Measurements from ENCODE around the gene FBF1. TPM values are rescaled to one million over a fixed set of nuclear protein-coding genes. Genes with fewer than 3 reads are reported as not detected.

FBF1 gene
- total RNA-seq, 1 donor from 2014 or later: 3.8 TPM

DNA sequence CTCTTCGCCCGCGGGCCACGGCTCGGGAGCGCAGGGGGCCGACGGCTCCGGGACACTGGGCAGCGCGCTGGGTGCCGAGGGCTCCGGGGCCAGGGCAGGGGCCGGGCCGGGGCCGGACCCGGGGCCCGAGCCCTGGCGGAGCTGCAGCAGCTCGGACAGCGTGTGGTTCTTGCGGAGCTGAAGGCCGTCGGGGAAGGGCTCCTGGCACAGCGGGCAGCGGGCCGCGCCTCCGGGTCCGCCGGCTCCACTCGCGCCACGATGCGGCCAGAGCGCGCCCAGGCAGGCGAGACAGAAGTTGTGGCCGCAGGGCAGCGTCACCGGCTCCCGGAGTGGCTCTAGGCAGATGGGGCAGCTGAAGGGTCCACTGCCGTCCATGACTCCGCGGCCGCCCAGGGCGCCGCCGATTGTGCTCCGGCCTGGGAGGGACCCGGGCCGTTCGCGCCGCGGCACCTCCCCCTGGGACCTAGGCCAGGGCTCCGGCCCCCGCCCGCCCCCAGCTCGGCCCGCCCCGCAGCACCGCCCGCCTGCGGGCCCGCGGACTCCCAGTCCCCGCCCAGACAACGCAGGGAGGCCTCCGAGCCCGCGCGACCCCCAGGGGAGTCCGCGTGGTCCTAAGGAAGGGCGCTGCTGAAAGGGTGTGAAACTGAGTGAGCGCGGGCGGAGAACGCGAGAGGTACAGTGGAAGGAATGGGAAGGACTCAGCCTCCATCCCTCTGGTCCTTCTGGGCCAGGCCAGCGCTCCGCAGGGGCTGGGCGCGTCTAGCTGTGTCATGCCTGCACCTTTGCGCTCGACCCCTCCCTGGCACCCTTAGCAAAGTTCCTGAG is 62.5 kb downstream of the FBF1 start, which contains the start of gene TRIM47:
Gene TRIM47, minus strand, starts transcription at position 408 of the 825 bp plus-strand sequence. Its CDS starts 33 bp downstream, at position 375.
- no peaks in the 10 kb centered on the region for H3K27me3 ChIP-seq (ENCODE audit: control insufficient read depth, insufficient read depth, low read length)
- TF ChIP-seq, protein P1, sequence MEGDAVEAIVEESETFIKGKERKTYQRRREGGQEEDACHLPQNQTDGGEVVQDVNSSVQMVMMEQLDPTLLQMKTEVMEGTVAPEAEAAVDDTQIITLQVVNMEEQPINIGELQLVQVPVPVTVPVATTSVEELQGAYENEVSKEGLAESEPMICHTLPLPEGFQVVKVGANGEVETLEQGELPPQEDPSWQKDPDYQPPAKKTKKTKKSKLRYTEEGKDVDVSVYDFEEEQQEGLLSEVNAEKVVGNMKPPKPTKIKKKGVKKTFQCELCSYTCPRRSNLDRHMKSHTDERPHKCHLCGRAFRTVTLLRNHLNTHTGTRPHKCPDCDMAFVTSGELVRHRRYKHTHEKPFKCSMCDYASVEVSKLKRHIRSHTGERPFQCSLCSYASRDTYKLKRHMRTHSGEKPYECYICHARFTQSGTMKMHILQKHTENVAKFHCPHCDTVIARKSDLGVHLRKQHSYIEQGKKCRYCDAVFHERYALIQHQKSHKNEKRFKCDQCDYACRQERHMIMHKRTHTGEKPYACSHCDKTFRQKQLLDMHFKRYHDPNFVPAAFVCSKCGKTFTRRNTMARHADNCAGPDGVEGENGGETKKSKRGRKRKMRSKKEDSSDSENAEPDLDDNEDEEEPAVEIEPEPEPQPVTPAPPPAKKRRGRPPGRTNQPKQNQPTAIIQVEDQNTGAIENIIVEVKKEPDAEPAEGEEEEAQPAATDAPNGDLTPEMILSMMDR (IDR thresholded peaks at IDR 0.05; ENCODE audit: insufficient read depth, low read length, poor library complexity, severe bottlenecking): no peak
- no peak for DNase-seq (ENCODE audit: low read depth)
- H3K4me3 ChIP-seq (ENCODE audit: low read depth, low read length): peak within 1 kb of the TSS; percentile 51
- H3K36me3 ChIP-seq (ENCODE audit: control insufficient read depth, insufficient read depth, low read length): no peaks in the 10 kb centered on the region

GRCh38 chr17:75877752-75878173 is 63.1 kb downstream of the FBF1 start:
- Histone ChIP-seq H3K4me3 (ENCODE audit: low read depth, low read length) (peak overlapping the region; percentile 51), H3K27me3 (ENCODE audit: control insufficient read depth, insufficient read depth, low read length) (no peaks in the 10 kb centered on the region), H3K36me3 (ENCODE audit: control insufficient read depth, insufficient read depth, low read length) (no peaks in the 10 kb centered on the region)
- no peak for DNase-seq (ENCODE audit: low read depth)
- TF ChIP-seq, protein P1 (IDR thresholded peaks at IDR 0.05; ENCODE audit: insufficient read depth, low read length, poor library complexity, severe bottlenecking): peak; percentile 14

GRCh38 chr17:75876938-75877751 is 63.7 kb downstream of the FBF1 start:
- TF ChIP-seq, protein P1 (IDR thresholded peaks at IDR 0.05; ENCODE audit: insufficient read depth, low read length, poor library complexity, severe bottlenecking): peak; percentile 10
- DNase-seq (ENCODE audit: low read depth): peak; percentile 74
- H3K36me3 ChIP-seq (ENCODE audit: control insufficient read depth, insufficient read depth, low read length): no peaks in the 10 kb centered on the region
- no peaks in the 10 kb centered on the region for H3K27me3 ChIP-seq (ENCODE audit: control insufficient read depth, insufficient read depth, low read length)
- H3K4me3 ChIP-seq (ENCODE audit: low read depth, low read length): peak overlapping the region; percentile 51

DNA sequence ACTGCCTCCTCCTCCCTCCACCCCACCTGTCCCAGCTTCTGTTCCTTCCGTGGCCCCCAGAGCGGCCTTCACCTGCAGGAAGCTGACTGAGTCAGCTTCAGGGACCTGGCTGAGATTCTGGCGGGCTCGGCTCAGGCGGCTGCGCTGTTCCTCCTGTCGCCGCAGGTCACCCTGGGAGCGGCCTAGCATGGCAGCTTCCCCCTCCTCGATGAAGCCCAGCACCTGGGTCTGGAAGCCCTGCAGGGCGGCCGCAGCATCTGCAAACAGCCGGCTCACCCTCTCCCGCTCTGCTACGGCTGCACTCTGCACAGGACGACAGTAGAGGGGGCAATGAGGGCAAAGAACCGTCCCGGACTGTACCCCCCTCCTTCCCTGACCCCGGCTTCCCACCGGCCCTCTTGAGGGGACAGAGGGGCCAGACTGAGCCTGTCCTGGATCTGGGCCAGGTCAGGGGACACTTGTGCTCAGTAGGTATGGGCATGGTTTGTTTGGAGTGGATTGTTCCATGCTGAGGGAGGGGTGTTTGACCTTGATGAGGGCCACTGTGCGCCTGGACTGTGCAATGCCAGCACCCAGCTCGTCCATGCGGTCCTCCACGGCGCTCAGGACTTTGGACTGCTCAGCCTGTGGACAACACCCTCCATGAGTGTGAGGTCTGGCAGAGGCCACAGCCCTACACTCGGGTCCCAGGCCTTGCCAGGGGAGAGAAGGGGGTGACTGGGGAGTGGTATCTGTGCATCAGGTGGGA is 64.5 kb downstream of the FBF1 start:
- TF ChIP-seq, protein P1 (IDR thresholded peaks at IDR 0.05; ENCODE audit: insufficient read depth, low read length, poor library complexity, severe bottlenecking): peak; percentile 34

DNA sequence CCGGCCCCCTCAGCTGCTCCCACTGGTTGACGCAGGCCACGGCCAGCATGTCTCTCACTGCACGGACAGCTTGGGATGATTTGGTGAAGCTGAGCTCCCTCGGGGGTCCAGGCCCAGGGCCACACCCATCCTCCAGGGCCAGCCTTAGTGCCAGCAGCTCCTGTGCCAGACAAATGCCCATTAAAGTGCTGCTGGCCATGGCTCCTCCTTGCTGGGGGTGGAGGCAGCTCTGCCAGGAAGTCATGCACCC is 65.0 kb downstream of the FBF1 start:
- H3K27me3 ChIP-seq (ENCODE audit: control insufficient read depth, insufficient read depth, low read length): no peaks in the 10 kb centered on the region
- TF ChIP-seq, protein P1 (IDR thresholded peaks at IDR 0.05; ENCODE audit: insufficient read depth, low read length, poor library complexity, severe bottlenecking): no peak
- no peaks in the 10 kb centered on the region for H3K36me3 ChIP-seq (ENCODE audit: control insufficient read depth, insufficient read depth, low read length)
- H3K4me3 ChIP-seq (ENCODE audit: low read depth, low read length): no peak overlapping the region
- no peak for DNase-seq (ENCODE audit: low read depth)

More for the DNA sequence above, 64.5 kb downstream of the FBF1 start:
- no peak for DNase-seq (ENCODE audit: low read depth)
- H3K36me3 ChIP-seq (ENCODE audit: control insufficient read depth, insufficient read depth, low read length): no peaks in the 10 kb centered on the region
- no peak overlapping the region for H3K4me3 ChIP-seq (ENCODE audit: low read depth, low read length)
- no peaks in the 10 kb centered on the region for H3K27me3 ChIP-seq (ENCODE audit: control insufficient read depth, insufficient read depth, low read length)
